GM18868 (cell line): ENCODE results near the gene SOST.

Experiments used
- ATAC-seq: cut with Tn5 transposase; IDR thresholded peaks from one replicate; pipeline ENCODE4 v1.9.1; 2021; ENCODE audit warnings: mild to moderate bottlenecking, moderate library complexity; ENCODE audit not compliant: unreplicated experiment

Gene SOST

GRCh38 chr17:43710101-43710500 is 48.5 kb downstream of the SOST start:
- ATAC-seq: no peak

DNA sequence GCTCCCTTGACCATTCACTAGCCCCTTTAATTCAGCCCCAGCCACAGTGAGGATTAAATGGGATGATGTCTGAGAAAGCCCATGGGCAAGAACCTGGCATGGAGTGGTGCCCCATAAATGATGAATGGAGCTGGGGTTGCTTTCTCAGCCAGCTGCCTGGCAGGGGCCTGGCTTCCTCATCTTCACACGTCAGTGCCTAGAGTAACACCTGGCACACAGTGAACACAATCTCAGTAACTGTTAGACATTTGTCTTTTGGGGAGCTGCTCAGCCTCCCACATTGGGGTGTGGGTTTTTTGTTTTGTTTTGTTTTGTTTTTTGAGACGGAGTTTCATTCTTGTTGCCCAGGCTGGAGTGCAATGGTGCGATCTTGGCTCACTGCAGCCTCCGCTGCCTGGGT is 49.4 kb downstream of the SOST start:
- no peak for ATAC-seq

DNA sequence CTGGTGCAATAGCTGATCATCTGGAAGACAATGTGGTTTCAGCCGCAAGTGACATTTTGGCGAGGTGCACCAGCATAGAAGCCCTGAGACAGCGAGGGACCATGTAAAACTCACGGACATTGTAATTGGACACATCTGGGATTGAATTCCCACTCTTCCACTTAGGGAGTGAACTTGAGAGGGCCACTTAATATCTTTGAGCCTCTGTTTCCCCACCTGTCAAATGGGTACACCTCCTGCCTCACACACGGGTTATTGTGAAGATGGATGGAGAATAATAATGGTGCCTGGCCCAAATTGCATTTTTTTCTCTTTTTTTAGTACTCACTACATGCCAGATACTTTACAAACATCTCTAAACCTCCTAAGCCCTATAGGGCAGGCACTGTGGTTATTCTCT is 51.4 kb downstream of the SOST start:
- no peak for ATAC-seq

DNA sequence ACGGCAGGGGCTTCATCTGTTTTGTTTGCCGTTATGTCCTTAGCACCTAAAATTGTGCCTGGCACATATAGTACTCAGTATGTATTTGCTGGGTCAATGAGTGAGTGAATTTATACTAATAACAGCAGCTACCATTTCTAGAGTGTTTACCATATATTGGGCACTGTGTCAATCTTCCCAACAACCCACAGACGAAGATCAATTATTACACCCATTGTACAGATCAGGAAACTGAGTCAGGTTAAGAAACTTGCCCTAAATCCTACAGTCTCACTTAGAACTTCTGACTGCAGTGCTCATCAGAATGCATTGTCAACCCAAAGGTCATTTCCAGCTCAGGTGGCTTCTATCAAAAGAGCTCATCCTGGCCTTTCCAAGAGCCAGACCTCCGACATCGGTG is 52.4 kb downstream of the SOST start:
- ATAC-seq: no peak
